GM10266 (cell line): ENCODE results near the gene HDAC7.
"Not testable (repeated sequence)": the region's sequence is repeated elsewhere in the genome, so short reads cannot be mapped to it uniquely, and the experiment has no call there.

Experiments used
- DNase-seq: peaks from one replicate; pipeline ENCODE4 v3.0.0; 2012; ENCODE audit errors: extremely low spot score
- CTCF ChIP-seq: IDR thresholded peaks from 2 replicates; pipeline ENCODE4 v1.5.1; 2012; ENCODE audit warnings: mild to moderate bottlenecking, low read depth; ENCODE audit not compliant: control insufficient read depth, insufficient read depth; ENCODE audit errors: missing control alignments

HDAC7 gene

DNA sequence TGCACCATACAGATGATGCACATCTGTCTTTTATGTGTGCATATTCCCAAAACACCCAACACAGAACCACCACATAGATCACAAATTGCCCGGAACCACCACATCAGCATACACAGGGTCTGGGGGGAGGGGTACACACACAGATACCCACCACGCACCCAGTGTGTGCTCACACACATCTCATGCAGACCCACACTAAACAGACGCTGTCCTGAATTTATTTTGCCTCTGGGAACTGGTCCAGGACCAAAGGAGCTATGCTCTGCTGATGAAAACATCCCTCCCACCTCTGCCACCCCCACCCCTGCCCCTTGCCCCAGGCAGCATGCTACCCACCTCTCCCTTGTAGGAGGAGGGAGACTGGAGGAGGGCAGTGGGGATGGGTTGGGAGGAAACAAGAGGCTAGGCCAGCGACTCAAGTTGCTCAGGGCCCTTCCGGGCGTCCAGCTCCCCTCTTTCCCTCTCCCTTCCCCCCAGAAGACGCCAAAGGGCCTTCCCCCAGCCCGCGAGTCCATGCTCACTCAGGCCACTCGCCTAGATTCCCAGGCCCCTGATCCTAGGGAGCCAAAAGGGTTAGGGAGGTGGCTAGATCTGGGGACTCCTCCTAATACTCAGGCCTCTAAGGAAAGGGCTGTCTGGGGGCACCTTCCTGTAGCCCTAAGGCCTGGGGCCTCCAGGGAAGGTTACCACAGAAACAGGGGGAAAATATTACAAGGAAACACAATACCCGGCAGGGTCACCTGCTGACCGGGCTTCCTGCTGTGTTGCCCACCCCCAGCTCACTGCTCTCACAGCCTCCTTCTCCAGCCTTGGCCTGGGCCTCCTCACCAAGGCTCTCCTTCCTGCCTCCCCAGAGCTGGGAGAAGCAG, 3.1 kb downstream of the HDAC7 start:
- no peak for TF ChIP-seq CTCF
- DNase-seq, result no peak

GRCh38 chr12:47815447-47815846, 4.3 kb downstream of the HDAC7 start:
- not testable (repeated sequence) for DNase-seq

- no peak for TF ChIP-seq CTCF
- no peak for DNase-seq
Measured at GRCh38 chr12:47814539-47815170, 5.0 kb downstream of the HDAC7 start.

DNA sequence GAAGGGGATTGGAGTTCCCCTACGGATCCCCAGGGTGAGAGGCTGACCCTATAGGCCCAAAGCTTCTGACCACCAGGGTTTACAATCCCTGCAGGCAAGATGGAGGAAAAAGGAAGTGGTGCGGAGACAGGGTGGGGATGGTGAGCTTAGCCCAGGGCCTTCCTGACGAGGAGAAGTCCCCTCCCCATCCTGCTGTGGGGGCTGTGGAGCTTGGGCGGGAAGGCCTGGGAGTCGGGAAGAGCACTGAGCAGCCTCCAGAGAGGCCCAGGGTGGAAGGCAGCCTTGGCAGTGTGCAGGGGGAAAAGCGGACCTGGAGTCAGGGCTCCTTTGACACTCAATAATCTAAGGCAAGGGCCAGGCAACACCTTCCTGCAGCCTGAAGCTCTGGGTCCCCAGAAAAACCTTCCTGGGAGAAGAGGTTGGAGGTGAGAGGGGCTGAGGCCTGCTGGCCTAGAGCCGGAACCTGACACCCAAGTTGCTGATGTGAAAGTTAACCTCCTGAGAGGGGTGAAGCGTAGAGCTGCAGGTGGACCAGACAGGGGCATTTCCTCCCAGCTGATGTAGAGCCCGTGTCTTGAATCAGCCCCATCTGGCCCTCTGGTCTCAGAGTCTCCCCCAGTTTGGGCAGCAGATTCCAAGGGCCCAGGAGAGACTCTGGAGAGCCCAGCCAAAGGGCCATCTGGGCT, 6.0 kb downstream of the HDAC7 start:
- no peak for TF ChIP-seq CTCF
- DNase-seq, result peak; percentile 72

DNA sequence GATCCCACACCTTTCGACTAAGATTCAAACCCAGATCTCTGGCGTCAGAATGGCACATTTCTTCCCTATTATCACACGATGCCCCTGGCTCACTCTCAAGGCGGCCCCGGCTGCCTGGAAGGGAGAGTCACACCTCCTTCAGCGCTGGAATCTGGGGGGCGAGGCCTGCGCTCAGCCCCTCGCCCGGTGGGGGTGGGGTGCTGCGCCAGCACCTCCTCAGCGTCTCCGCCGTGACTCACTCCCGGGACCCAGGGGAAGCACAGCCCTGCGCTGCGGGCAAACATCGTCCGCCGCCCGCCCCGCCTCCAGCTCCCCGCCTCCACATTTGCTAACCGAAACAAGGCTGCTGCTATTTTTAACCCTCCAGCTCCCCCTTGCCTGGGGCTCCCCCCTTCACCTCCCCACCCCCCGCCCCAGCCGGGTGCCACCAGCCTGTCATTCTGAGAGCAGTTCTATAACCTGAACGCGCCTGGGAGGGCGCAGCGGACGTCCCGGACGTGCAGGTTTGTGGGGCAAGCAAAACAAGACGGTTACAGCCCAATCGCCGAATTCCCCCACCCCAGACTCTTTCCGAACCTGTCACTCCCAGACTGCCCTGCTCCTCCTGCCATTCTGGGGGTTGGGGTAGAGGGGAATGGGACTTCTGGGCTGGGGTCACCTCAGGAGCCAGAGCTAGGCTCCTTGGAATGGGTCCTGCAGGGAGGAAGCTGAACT, 6.7 kb downstream of the HDAC7 start:
- peak; percentile 93 for DNase-seq
- peak; percentile 36 for TF ChIP-seq CTCF

GRCh38 chr12:47811581-47812484, 7.9 kb downstream of the HDAC7 start:
- DNase-seq, result no peak
- TF ChIP-seq CTCF, result no peak
